ENCODE results near the gene TARS1. TPM values are rescaled to one million over a fixed set of nuclear protein-coding genes. Genes with fewer than 3 reads are reported as not detected.

TARS1 gene
- total RNA-seq, 1 experiment from 2014 or later = 417 TPM

- peaks cover 19% of the 10 kb centered on the region for H3K23me2 ChIP-seq (ENCODE audit: insufficient read length, low read depth, low read length, poor library complexity, severe bottlenecking)
- H3K79me1 ChIP-seq (ENCODE audit: insufficient read depth, low read depth, low read length, poor library complexity, severe bottlenecking) = peaks cover 3% of the 10 kb centered on the region
- H3K56ac ChIP-seq (ENCODE audit: insufficient read length, low read depth, low read length) = no peak overlapping the region
- H3K4me2 ChIP-seq (ENCODE audit: insufficient read depth, insufficient read length, low read length) = peak overlapping the region; percentile 87
- Mint-ChIP-seq H3K4me1 (peaks cover 20 to 27% of the 10 kb centered on the region in 2 experiments), H3K4me3 (no peak overlapping the region), H3K27me3 (ENCODE audit: low read depth) (no peaks in the 10 kb centered on the region), H3K27ac (no peak overlapping the region), H3K9me3 (no peaks in the 10 kb centered on the region; a peak in 1 of 5 replicates), H3K36me3 (ENCODE audit: insufficient read depth in 1 of 3, low read depth in 3 of 3) (peaks cover 11 to 39% (median 28%) of the 10 kb centered on the region in 3 experiments; a peak in 6 of 7 replicates)
- no peak overlapping the region for H2BK15ac ChIP-seq (ENCODE audit: low read depth, low read length)
- H4K20me1 ChIP-seq (ENCODE audit: control insufficient read depth, insufficient read depth, insufficient read length) = no peaks in the 10 kb centered on the region
- no CpG with 5 or more reads among the region's 18 CpGs for WGBS (ENCODE audit: extremely low coverage, insufficient read length, low lambda C conversion rate)
- no peak overlapping the region for H2BK120ac ChIP-seq (ENCODE audit: low read depth, low read length, poor library complexity, severe bottlenecking)
- TF ChIP-seq CTCF (conservative IDR thresholded peaks at IDR 0.05) = no peak
- H3K9ac ChIP-seq (ENCODE audit: extremely low read depth, insufficient read length, low read length) = peak overlapping the region; percentile 91
- H3K79me2 ChIP-seq (ENCODE audit: insufficient read depth, low read length) = peaks cover 30% of the 10 kb centered on the region; the same call in 1 of the 2 replicates
- no peak overlapping the region for H3K4ac ChIP-seq (ENCODE audit: low read depth, low read length)
- no peak overlapping the region for H4K5ac ChIP-seq (ENCODE audit: insufficient read length, low read depth, low read length)
- H3K27me3 ChIP-seq (ENCODE audit: insufficient read depth, low read length) = no peaks in the 10 kb centered on the region
- no peak overlapping the region for H2AK5ac ChIP-seq (ENCODE audit: insufficient read length, low read length)
- no peak overlapping the region for H4K91ac ChIP-seq (ENCODE audit: insufficient read length, low read depth, low read length)
- no peak overlapping the region for H2BK5ac ChIP-seq (ENCODE audit: insufficient read length, low read length)
- peak overlapping the region; percentile 65 for H3K14ac ChIP-seq (ENCODE audit: insufficient read depth, low read length)
- no peak overlapping the region for H2AFZ ChIP-seq (ENCODE audit: low read length)
- H3K23ac ChIP-seq (ENCODE audit: insufficient read length, low read depth, low read length) = no peak overlapping the region
- H2BK12ac ChIP-seq (ENCODE audit: insufficient read length, low read depth, low read length) = no peak overlapping the region
- H3K4me1 ChIP-seq (ENCODE audit: insufficient read depth, low read length) = peaks cover 5% of the 10 kb centered on the region
- no peak for DNase-seq
- peak overlapping the region; percentile 85 for H3K27ac ChIP-seq (ENCODE audit: insufficient read length, low read depth, low read length)
- no peak overlapping the region for H4K8ac ChIP-seq (replicated peaks; ENCODE audit: insufficient read length, low read depth, low read length)
- no peak overlapping the region for H3K18ac ChIP-seq (ENCODE audit: insufficient read length, low read depth, low read length)
- H3T11ph ChIP-seq (ENCODE audit: low read length) = no peak overlapping the region
- no peaks in the 10 kb centered on the region for H3K9me3 ChIP-seq (ENCODE audit: control insufficient read depth, low read depth, low read length)
- H2BK20ac ChIP-seq (ENCODE audit: low read depth, low read length, poor library complexity, severe bottlenecking) = no peak overlapping the region
Measured at GRCh38 chr5:33439905-33440481, 772 bp upstream of the TARS1 start.
